Endothelial cell of umbilical vein (primary cell): Measurements from ENCODE around the gene CLCN6. TPM values are rescaled to one million over a fixed set of nuclear protein-coding genes. Genes with fewer than 3 reads are reported as not detected.

ENCODE experiments used
- BruUV-seq: library from RNA; stranded (reverse); fragments of 400-500 nt; replicated peaks from 2 replicates; lab custom pipeline; 2021; lab: Mats Ljungman, UMichigan
- CTCF ChIA-PET: fragments of 300-600, 350-600 bp; sonication (Branson Sonifier 250); formaldehyde crosslinking; loops from one replicate; lab custom pipeline; 2021; ENCODE audit warnings: antibody characterized with exemption, inconsistent platforms; lab: Charles Lee
- POLR2A ChIA-PET: fragments of 300-600, 350-600 bp; sonication (Branson Sonifier 250); formaldehyde crosslinking; loops from one replicate; lab custom pipeline; 2021; ENCODE audit warnings: antibody characterized with exemption, inconsistent platforms; lab: Charles Lee
- DNase-seq: peaks from one replicate; pipeline ENCODE4 v3.0.0-alpha.2; 2011; ENCODE audit warnings: low read depth, low spot score
- FAIRE-seq: peaks from 2 replicates; lab custom pipeline; 2011; peaks lifted over from hg19 to GRCh38; lab: Jason Lieb, UNC
- H2AFZ ChIP-seq: 2 replicates; pipeline ENCODE4 v1.6.0; 2012; ENCODE audit warnings: low read depth, low read length, control low read depth, inconsistent platforms
- H3K27ac ChIP-seq: 2 replicates; pipeline ENCODE4 v1.5.1; 2011; ENCODE audit warnings: low read depth, mild to moderate bottlenecking, control low read depth, low read length, moderate library complexity; ENCODE audit not compliant: insufficient read depth
- H3K27me3 ChIP-seq, 2 experiments: 2 replicates each; pipeline versions ENCODE4 v1.6.0 to v1.6.1; 2011; ENCODE audit warnings: low read length in 2 of 2, mixed read lengths in 1 of 2; ENCODE audit not compliant: control insufficient read depth in 2 of 2, insufficient read depth in 2 of 2
- H3K36me3 ChIP-seq, 2 experiments: 2 replicates in 1 of 2; 3 replicates in 1 of 2; pipeline ENCODE4 v1.5.1; 2011; ENCODE audit warnings: low read length in 2 of 2, mild to moderate bottlenecking in 1 of 2, moderate library complexity in 1 of 2; ENCODE audit not compliant: control insufficient read depth in 2 of 2, insufficient read depth in 2 of 2; ENCODE audit errors: extremely low read depth in 1 of 2
- H3K4me1 ChIP-seq: 3 replicates; pipeline ENCODE4 v1.5.1; 2011; ENCODE audit warnings: mild to moderate bottlenecking, low read length; ENCODE audit not compliant: control insufficient read depth, insufficient read depth; ENCODE audit errors: extremely low read depth
- H3K4me2 ChIP-seq: 2 replicates; pipeline ENCODE4 v1.6.1; 2011; ENCODE audit warnings: low read length, control low read depth, mixed read lengths; ENCODE audit not compliant: insufficient read depth
- H3K4me3 ChIP-seq, 3 experiments: fragments of 200-600 bp in 1 of 3; sonication (generic), shearing (Covaris generic) in 1 of 3; replicated peaks in 1 of 3; 2 replicates each; pipeline ENCODE4 v1.5.1; 2011 to 2016; ENCODE audit warnings: control low read depth in 3 of 3, low read length in 3 of 3, mild to moderate bottlenecking in 2 of 3, inconsistent platforms in 1 of 3, low read depth in 1 of 3, moderate library complexity in 1 of 3; ENCODE audit not compliant: insufficient read depth in 1 of 3
- H3K79me2 ChIP-seq: 2 replicates; pipeline ENCODE4 v1.6.0; 2012; ENCODE audit warnings: low read length, inconsistent platforms; ENCODE audit not compliant: control insufficient read depth, insufficient read depth
- H3K9ac ChIP-seq: replicated peaks from 2 replicates; pipeline ENCODE3; 2011; ENCODE audit warnings: low read length, control low read depth; ENCODE audit not compliant: insufficient read depth; ENCODE audit errors: extremely low read depth
- H3K9me1 ChIP-seq: replicated peaks from 3 replicates; pipeline ENCODE4 v1.6.0; 2011; ENCODE audit warnings: mild to moderate bottlenecking, low read length; ENCODE audit not compliant: control insufficient read depth, insufficient read depth; ENCODE audit errors: extremely low read depth
- H3K9me3 ChIP-seq: replicated peaks from 2 replicates; pipeline ENCODE4 v1.5.1; 2012; ENCODE audit warnings: low read length, inconsistent platforms; ENCODE audit not compliant: control insufficient read depth, insufficient read depth
- H4K20me1 ChIP-seq: replicated peaks from 2 replicates; pipeline ENCODE3; 2011; ENCODE audit warnings: mild to moderate bottlenecking, low read length; ENCODE audit not compliant: control insufficient read depth, insufficient read depth; ENCODE audit errors: extremely low read depth
- CTCF ChIP-seq, 2 donors: IDR thresholded peaks; 1 replicate in 1 of 2; 2 replicates in 1 of 2; pipeline ENCODE4 v1.5.1; 2011; ENCODE audit warnings: low read length in 2 of 2, mild to moderate bottlenecking in 2 of 2, moderate library complexity in 2 of 2, control low read depth in 1 of 2, inconsistent platforms in 1 of 2, low read depth in 1 of 2; ENCODE audit not compliant: insufficient read depth in 1 of 2; ENCODE audit errors: extremely low read depth in 1 of 2
- EZH2 ChIP-seq: IDR thresholded peaks from 2 replicates; pipeline ENCODE4 v1.6.1; 2012; ENCODE audit warnings: borderline replicate concordance, low read depth, mild to moderate bottlenecking, moderate library complexity, low read length, inconsistent platforms; ENCODE audit not compliant: severe bottlenecking
- FOS ChIP-seq: IDR thresholded peaks from 2 replicates; pipeline ENCODE4 v1.6.1; 2011; ENCODE audit warnings: mild to moderate bottlenecking, low read length, moderate library complexity, borderline replicate concordance; ENCODE audit not compliant: insufficient read depth
- GATA2 ChIP-seq: IDR thresholded peaks from 2 replicates; pipeline ENCODE4 v1.7.0; 2011; ENCODE audit warnings: low read depth, mild to moderate bottlenecking, moderate library complexity, mixed read lengths, low read length; ENCODE audit not compliant: insufficient read length, insufficient read depth
- JUN ChIP-seq: IDR thresholded peaks from 2 replicates; pipeline ENCODE4 v1.6.1; 2011; ENCODE audit warnings: borderline replicate concordance, low read depth; ENCODE audit not compliant: insufficient read length, insufficient read depth
- MAX ChIP-seq: IDR thresholded peaks from 2 replicates; pipeline ENCODE4 v1.6.1; 2011; ENCODE audit not compliant: insufficient read depth, insufficient read length
- MYC ChIP-seq: IDR thresholded peaks from one replicate; pipeline ENCODE4 v1.6.1; 2011; ENCODE audit warnings: mild to moderate bottlenecking, low read depth, low read length
- POLR2A ChIP-seq: IDR thresholded peaks from 2 replicates; pipeline ENCODE4 v1.6.1; 2012; ENCODE audit warnings: low read depth, mild to moderate bottlenecking, control low read depth, low read length
- POLR2AphosphoS5 ChIP-seq: IDR thresholded peaks from 2 replicates; pipeline ENCODE4 v1.6.1; 2012; ENCODE audit warnings: low read depth, mild to moderate bottlenecking, control low read depth, low read length, moderate library complexity; ENCODE audit not compliant: insufficient read depth
- dilution Hi-C: fragments of 300-500 bp; cut with MboI; formaldehyde crosslinking; loops from one replicate; pipeline ENCODE4 v1.15.0; 2019; ENCODE audit warnings: low sequenced_read_pairs; ENCODE audit not compliant: extremely low pct_ligation_motif_present
- intact Hi-C: fragments of 100-400 bp; cut with micrococcal nuclease; formaldehyde crosslinking; loops from one replicate; pipeline ENCODE4 v1.10.0; 2022
- polyA plus RNA-seq, 4 experiments: library from polyadenylated mRNA; depleted of rRNA in 3 of 4; stranded (reverse) in 3 of 4; unstranded in 1 of 4; fragments of >200 nt; gene quantifications; 2 replicates each; pipeline versions ENCODE4 v1.2.1 to v1.2.3, GENCODE V29; 2011 to 2012; ENCODE audit warnings: missing spikeins in 1 of 4
- total RNA-seq: library from RNA; stranded (reverse); gene quantifications from 2 replicates; pipeline ENCODE4 v1.2.3, GENCODE V29; 2021

CLCN6 gene
- total and polyA plus RNA-seq, 2 donors (not counting 3 experiments of a cell fraction or from before 2014, with no cell fraction given), result 20.4 to 41.2 TPM

GRCh38 chr1:11822091-11822490, 16.1 kb downstream of the CLCN6 start:
- H3K27me3 ChIP-seq, result no peaks in the 10 kb centered on the region
- BruUV-seq, result no TSS peak
- H3K4me1 ChIP-seq, result peaks cover 17% of the 10 kb centered on the region
- FAIRE-seq (peak; percentile 18), DNase-seq (no peak)
- H2AFZ ChIP-seq, result no peak overlapping the region
- H3K79me2 ChIP-seq, result no peaks in the 10 kb centered on the region
- no peaks in the 10 kb centered on the region for H4K20me1 ChIP-seq
- H3K9me3 ChIP-seq, result no peaks in the 10 kb centered on the region
- TF ChIP-seq POLR2AphosphoS5 (no peak), GATA2 (no peak), JUN (no peak), MAX (no peak), MYC (no peak), POLR2A (no peak), FOS (no peak), EZH2 (no peak), CTCF (IDR thresholded peaks at IDR 0.05; ENCODE audit: extremely low read depth in 1 of 2, insufficient read depth in 1 of 2, low read depth in 1 of 2, low read length in 2 of 2) (no peak)
- CTCF ChIA-PET, result interaction anchor here (0.9 to 1.5 kb wide), 3 partner anchors 15 to 145 kb away, joined by 4 to 5 read pairs (median 4); no protein-coding TSS in a partner anchor
- POLR2A ChIA-PET, result interaction anchor here (0.7 to 1.0 kb wide), 2 partner anchors 24 to 87 kb away, joined by 3 to 6 read pairs; no protein-coding TSS in a partner anchor
- peaks cover 29 to 33% of the 10 kb centered on the region in 2 experiments for H3K36me3 ChIP-seq
- H3K9me1 ChIP-seq, result no peaks in the 10 kb centered on the region
- no peak overlapping the region for H3K4me3 ChIP-seq
- dilution Hi-C loops, result no loop called here
- peak overlapping the region; percentile 17 for H3K4me2 ChIP-seq
- peak overlapping the region; percentile 79 for H3K27ac ChIP-seq
- no peak overlapping the region for H3K9ac ChIP-seq
- intact Hi-C loops, result no loop called here
